Colonic mucosa (tissue), 4 donors: ENCODE measurements around the gene POU2AF3. TPM values are rescaled to one million over a fixed set of nuclear protein-coding genes. Genes with fewer than 3 reads are reported as not detected.
A peak's percentile ranks its signal among the peaks of the same experiment; 100 is the strongest.

Experiments
- DNase-seq: peaks from one replicate; pipeline ENCODE4 v3.0.0-alpha.2; 2020
- H3K27ac ChIP-seq: fragments of 200-600 bp; one replicate; pipeline ENCODE4 v1.8.0; 2021
- H3K27me3 ChIP-seq: fragments of 200-600 bp; one replicate; pipeline ENCODE4 v1.8.0; 2021
- H3K36me3 ChIP-seq: fragments of 200-600 bp; one replicate; pipeline ENCODE4 v1.8.0; 2021
- H3K4me1 ChIP-seq: fragments of 200-600 bp; one replicate; pipeline ENCODE4 v1.8.0; 2021; ENCODE audit warnings: mild to moderate bottlenecking
- H3K4me3 ChIP-seq: fragments of 200-600 bp; one replicate; pipeline ENCODE4 v1.8.0; 2021
- H3K9ac ChIP-seq, 2 donors: one replicate each; pipeline ENCODE4 v1.7.0; 2013; ENCODE audit warnings: control low read depth in 2 of 2, low read depth in 2 of 2, low read length in 2 of 2
- H3K9me3 ChIP-seq: fragments of 200-600 bp; one replicate; pipeline ENCODE4 v1.8.0; 2021
- intact Hi-C: fragments of 100-400 bp; cut with DNase I; formaldehyde crosslinking; loops from one replicate; pipeline ENCODE4 v1.14.1; 2022
- total RNA-seq, 2 donors: library from RNA; stranded (reverse); fragmentation: NEBNext Ultra II Directional in 1 of 2; extraction: Animal tissue kit (Norgen Biotek cat#: 25700) in 1 of 2; gene quantifications; one replicate each; pipeline ENCODE4 v1.2.1, GENCODE V29; 2021
- TF ChIP-seq, protein P1 (sequence below): fragments of 200-600 bp; IDR thresholded peaks from one replicate; pipeline ENCODE4 v1.8.0; 2022; ENCODE audit warnings: antibody characterized with exemption, mild to moderate bottlenecking
- donor health status: healthy.
- donor health status: DM: no; HTN: no; CAD: no.
- donor health status: DM: no; HTN: no; CAD: no.

The POU2AF3 gene
- total RNA-seq, 2 donors from 2014 or later, result 4.5 to 7.9 TPM

DNA sequence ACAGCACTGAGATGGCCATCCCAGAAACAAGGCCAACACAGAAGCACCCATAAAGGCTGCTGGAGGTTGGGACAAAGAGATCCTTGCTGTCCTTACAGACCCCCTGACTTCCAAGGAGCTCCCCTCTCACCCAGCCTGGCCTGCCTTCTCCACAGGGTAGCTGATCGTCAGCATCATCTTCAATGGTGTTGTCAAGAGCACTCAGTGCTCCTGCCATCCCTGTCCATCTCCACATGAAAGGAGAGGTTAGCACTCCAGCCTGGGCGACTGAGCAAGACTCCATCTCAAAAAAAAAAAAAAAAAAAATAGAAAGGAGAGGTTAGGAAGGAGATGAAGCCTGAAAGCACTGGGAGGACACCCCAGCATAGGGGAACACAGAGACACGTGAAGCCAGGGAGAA is 2.1 kb upstream of the POU2AF3 start:
- TF ChIP-seq, protein P1, sequence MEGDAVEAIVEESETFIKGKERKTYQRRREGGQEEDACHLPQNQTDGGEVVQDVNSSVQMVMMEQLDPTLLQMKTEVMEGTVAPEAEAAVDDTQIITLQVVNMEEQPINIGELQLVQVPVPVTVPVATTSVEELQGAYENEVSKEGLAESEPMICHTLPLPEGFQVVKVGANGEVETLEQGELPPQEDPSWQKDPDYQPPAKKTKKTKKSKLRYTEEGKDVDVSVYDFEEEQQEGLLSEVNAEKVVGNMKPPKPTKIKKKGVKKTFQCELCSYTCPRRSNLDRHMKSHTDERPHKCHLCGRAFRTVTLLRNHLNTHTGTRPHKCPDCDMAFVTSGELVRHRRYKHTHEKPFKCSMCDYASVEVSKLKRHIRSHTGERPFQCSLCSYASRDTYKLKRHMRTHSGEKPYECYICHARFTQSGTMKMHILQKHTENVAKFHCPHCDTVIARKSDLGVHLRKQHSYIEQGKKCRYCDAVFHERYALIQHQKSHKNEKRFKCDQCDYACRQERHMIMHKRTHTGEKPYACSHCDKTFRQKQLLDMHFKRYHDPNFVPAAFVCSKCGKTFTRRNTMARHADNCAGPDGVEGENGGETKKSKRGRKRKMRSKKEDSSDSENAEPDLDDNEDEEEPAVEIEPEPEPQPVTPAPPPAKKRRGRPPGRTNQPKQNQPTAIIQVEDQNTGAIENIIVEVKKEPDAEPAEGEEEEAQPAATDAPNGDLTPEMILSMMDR, result no peak
- H3K9ac ChIP-seq, result no peak overlapping the region
- no peaks in the 10 kb centered on the region for H3K4me1 ChIP-seq
- intact Hi-C loops, result loop anchor here (5.0 kb wide), 1 partner anchor 126 kb away; no protein-coding TSS in a partner anchor
- H3K36me3 ChIP-seq, result no peaks in the 10 kb centered on the region
- no peaks in the 10 kb centered on the region for H3K27me3 ChIP-seq
- H3K27ac ChIP-seq, result no peak overlapping the region
- no peaks in the 10 kb centered on the region for H3K9me3 ChIP-seq
- no peak overlapping the region for H3K4me3 ChIP-seq
- DNase-seq, result no peak

DNA sequence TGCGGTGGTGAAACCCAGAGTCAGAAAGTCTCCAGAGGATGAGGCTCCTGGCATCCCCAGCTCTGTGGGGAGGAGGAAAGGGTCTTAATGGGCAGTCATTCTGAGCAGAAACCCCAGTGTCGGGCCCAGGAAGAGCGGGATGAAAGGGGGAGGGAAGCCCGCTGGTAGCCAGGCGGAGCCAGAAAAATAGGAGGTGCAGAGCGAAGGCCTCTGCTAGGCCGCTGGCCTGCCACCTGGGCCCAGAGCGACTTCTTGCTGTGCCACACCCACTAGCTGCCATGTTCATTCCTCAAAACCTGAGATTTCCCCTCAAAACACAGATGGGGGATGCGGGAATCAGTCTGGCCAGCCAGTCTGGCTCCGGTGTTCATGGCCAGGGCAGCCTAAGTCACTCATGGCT is 650 bp upstream of the POU2AF3 start:
- TF ChIP-seq, protein P1, result no peak
- intact Hi-C loops, result loop anchor here (5.0 kb wide), 1 partner anchor 125 kb away; no protein-coding TSS in a partner anchor
- DNase-seq, result no peak
- Histone ChIP-seq H3K9me3 (no peaks in the 10 kb centered on the region), H3K36me3 (no peaks in the 10 kb centered on the region), H3K4me1 (peaks cover 2% of the 10 kb centered on the region), H3K9ac (peak overlapping the region in 1 of 2 donors; percentile 30), H3K27ac (no peak overlapping the region), H3K4me3 (no peak overlapping the region), H3K27me3 (no peaks in the 10 kb centered on the region)

DNA sequence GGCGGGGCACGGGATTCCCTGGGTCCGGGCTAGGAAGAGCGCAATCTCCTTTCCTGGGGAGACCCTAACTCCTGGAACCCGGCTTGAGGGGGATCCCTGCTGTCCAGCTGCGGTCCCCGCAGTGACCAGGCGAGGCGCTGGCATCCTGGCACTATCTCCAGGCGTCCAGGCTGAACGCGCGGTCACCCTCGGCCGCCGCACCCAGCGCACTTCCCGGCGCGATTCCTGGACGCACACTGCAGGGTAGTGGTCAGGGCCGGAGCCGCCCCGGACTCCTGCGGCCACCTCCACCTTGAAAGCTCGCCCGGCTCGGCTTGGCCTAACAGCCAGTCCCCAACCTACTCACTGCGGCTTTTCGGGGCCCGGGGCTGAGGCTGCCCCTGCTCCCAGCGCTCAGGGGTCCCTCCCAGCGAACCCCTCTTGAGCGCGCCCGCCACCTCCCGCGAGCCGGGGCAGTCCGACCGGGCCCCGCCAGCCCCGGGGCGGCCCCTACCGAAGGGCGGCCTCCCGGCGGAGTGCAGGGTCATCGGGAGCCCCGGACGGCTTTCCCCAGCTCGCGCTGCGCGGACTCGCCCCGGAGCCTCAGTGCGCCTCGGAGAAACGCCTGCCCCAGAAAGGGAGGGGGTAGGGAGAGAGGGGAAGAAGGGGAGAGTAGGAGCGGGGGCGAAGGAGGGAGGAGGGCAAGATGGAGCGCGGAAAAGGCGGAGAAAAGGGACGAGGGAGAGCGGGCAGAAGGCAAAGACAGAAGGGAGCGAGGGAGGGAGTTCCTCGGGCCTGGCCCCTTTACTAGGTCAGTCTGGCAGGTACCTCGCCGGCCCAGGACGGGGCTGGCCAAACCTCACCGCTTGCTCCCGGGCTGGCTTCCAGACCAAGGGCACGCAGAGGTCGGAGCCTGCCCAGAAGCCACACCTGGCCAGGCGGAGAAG is 1.0 kb downstream of the POU2AF3 start:
- H3K9ac ChIP-seq, result peak overlapping the region; percentile 84 to 91
- TF ChIP-seq, protein P1, result peak; percentile 59
- peak; percentile 74 for DNase-seq
- H3K27ac ChIP-seq, result peak overlapping the region; percentile 60
- no peaks in the 10 kb centered on the region for H3K9me3 ChIP-seq
- intact Hi-C loops, result loop anchor here (5.0 kb wide), 1 partner anchor 123 kb away; no protein-coding TSS in a partner anchor
- peaks cover 5% of the 10 kb centered on the region for H3K4me1 ChIP-seq
- peak overlapping the region; percentile 67 for H3K4me3 ChIP-seq
- no peaks in the 10 kb centered on the region for H3K27me3 ChIP-seq
- H3K36me3 ChIP-seq, result no peaks in the 10 kb centered on the region

DNA sequence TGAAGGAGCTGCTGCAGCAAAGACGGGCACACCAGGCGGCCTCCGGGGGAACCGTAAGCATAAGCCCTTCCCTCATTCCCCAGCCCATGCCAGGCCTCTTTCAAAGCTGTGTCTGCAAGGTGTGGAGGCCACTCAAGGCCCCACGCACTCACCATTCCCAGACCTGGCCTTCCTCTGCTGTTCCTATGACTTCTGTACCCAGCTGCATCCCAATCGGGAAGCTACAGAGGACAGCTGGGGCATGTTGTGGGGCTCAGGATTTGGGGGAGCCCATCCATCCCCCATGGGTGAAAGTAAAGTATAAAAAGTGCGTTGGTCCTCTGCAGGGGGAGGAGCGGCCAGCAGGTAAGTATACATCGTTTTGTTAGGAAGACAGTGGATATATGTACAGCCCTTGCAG is 2.2 kb downstream of the POU2AF3 start:
- peaks cover 5% of the 10 kb centered on the region for H3K4me1 ChIP-seq
- H3K4me3 ChIP-seq, result no peak overlapping the region
- peak overlapping the region in 1 of 2 donors; percentile 84 for H3K9ac ChIP-seq
- H3K9me3 ChIP-seq, result no peaks in the 10 kb centered on the region
- TF ChIP-seq, protein P1, result no peak
- no peak overlapping the region for H3K27ac ChIP-seq
- DNase-seq, result no peak
- H3K27me3 ChIP-seq, result no peaks in the 10 kb centered on the region
- H3K36me3 ChIP-seq, result no peaks in the 10 kb centered on the region
- intact Hi-C loops, result no loop called here

DNA sequence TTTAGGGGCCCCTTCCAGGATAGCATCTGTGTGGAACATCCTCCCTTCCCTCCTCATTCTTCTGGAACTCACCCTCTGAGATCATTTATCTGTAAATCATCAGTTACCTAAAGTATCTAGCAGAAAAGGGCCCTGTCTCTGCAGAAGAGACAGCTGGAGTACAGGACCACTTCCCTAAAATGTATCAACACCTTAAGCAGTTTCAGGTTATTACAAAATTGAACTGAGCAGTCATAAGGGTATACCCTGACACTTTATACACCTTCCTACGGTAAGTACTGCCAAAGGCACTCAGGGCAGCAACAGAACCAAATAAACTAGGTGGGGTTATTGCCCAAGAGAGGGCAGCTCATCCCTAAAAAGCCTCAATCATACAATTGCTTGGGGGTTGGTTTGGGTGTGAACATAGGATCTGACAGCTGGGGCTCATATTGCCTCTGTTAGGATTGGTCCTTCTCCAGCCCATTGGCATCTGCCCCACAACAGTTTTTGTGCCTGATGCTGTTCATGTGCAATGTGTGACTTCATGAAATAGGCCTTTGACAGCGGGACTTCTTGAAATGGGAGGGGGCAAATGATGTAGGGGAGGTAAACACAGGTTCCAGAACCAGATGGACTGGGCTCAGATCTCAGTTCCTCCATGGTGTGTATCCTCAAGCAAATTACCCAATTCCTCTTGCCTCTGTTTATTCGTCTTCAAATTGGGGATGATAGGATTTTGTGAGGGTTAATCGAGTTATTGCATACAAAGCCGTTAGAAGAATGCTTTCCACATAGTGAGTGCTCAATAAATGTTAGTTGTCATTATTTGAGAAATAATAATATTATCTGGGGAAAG is 2.9 kb downstream of the POU2AF3 start:
- peak overlapping the region in 1 of 2 donors; percentile 84 for H3K9ac ChIP-seq

More for the DNA sequence above, 2.9 kb downstream of the POU2AF3 start:
- H3K4me3 ChIP-seq, result no peak overlapping the region
- no peaks in the 10 kb centered on the region for H3K9me3 ChIP-seq
- no peaks in the 10 kb centered on the region for H3K27me3 ChIP-seq
- H3K27ac ChIP-seq, result no peak overlapping the region
- TF ChIP-seq, protein P1, result no peak
- H3K36me3 ChIP-seq, result no peaks in the 10 kb centered on the region
- intact Hi-C loops, result no loop called here
- H3K4me1 ChIP-seq, result peaks cover 5% of the 10 kb centered on the region
- peak; percentile 45 for DNase-seq
